Activated T-cell treated with anti-CD3 and anti-CD28 coated beads, Interleukin-2, amount 50 U/mL, for 72 hours (primary cell): Measurements from ENCODE around the gene NLRX1. TPM values are rescaled to one million over a fixed set of nuclear protein-coding genes. Genes with fewer than 3 reads are reported as not detected.
"Not testable (repeated sequence)": the region's sequence is repeated elsewhere in the genome, so short reads cannot be mapped to it uniquely, and the experiment has no call there.

ENCODE experiments used
- ATAC-seq, 2 donors: fragments of 150-1000 bp; cut with Tn5 transposase; replicated peaks in 1 of 2; 2 replicates each; pipeline ENCODE4 v1.10.0; 2021; ENCODE audit warnings: moderate library complexity in 2 of 2, mild to moderate bottlenecking in 1 of 2
- DNase-seq, 2 donors: peaks; one replicate each; pipeline ENCODE4 v3.0.0; 2021 to 2022; ENCODE audit warnings: mixed read lengths in 1 of 2
- H3K27ac Mint-ChIP-seq: one replicate; pipeline ENCODE4 v1.8.0; 2022; ENCODE audit warnings: mild to moderate bottlenecking, moderate library complexity, mixed read lengths
- H3K27me3 Mint-ChIP-seq: one replicate; pipeline ENCODE4 v1.8.0; 2022; ENCODE audit warnings: low read depth, mixed read lengths
- H3K36me3 Mint-ChIP-seq, 2 donors: one replicate each; pipeline ENCODE4 v1.8.0; 2022; ENCODE audit warnings: mixed read lengths in 2 of 2, mild to moderate bottlenecking in 1 of 2; ENCODE audit not compliant: insufficient read depth in 2 of 2
- H3K4me1 Mint-ChIP-seq: one replicate; pipeline ENCODE4 v1.8.0; 2022; ENCODE audit warnings: low read depth, mixed read lengths
- H3K4me3 Mint-ChIP-seq, 2 donors: one replicate each; pipeline ENCODE4 v1.8.0; 2022; ENCODE audit warnings: mild to moderate bottlenecking in 2 of 2, mixed read lengths in 2 of 2, moderate library complexity in 2 of 2
- H3K9me3 Mint-ChIP-seq, 2 donors: one replicate each; pipeline ENCODE4 v1.8.0; 2022; ENCODE audit warnings: mixed read lengths in 2 of 2
- total RNA-seq, 2 donors: library from RNA; stranded (reverse); gene quantifications; one replicate each; pipeline ENCODE4 v1.2.3, GENCODE V29; 2022

The NLRX1 gene
- total RNA-seq, 2 donors from 2014 or later: 19.3 to 26.7 TPM

- Mint-ChIP-seq H3K4me1 (peaks cover 51% of the 10 kb centered on the region), H3K4me3 (peak overlapping the region in 1 of 2 donors; percentile 56), H3K9me3 (no peaks in the 10 kb centered on the region), H3K27me3 (no peaks in the 10 kb centered on the region), H3K27ac (peak overlapping the region; percentile 19), H3K36me3 (peaks cover 5% of the 10 kb centered on the region in 2 donors)
- no peak for DNase-seq
- ATAC-seq: no peak
Observed at GRCh38 chr11:119209186-119209585, 40.7 kb downstream of the NLRX1 start.

DNA sequence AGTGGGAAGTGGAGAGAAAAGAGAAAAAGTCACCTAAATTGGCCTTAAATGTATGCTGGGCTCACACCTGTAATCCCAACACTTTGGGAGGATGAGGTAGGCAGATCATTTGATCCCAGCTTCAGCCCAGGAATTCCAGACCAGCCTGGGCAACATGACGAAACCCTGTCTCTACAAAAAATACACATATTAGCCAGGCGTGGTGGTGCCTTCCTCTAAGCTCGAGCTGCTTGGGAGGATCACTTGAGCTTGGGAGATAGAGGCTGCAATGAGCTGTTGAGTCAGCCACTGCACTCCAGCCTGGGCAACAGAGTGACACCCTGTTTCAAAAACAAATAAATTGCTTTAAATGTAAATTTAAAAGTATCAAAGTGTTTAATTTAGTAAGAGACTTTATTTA lies 41.5 kb downstream of the NLRX1 start:
- DNase-seq (no peak), ATAC-seq (no peak)
- peaks cover 52% of the 10 kb centered on the region for H3K4me1 Mint-ChIP-seq
- H3K9me3 Mint-ChIP-seq: no peaks in the 10 kb centered on the region
- H3K4me3 Mint-ChIP-seq: peak overlapping the region in 1 of 2 donors; percentile 16
- peaks cover 5% of the 10 kb centered on the region in 2 donors for H3K36me3 Mint-ChIP-seq
- H3K27me3 Mint-ChIP-seq: no peaks in the 10 kb centered on the region
- H3K27ac Mint-ChIP-seq: no peak overlapping the region

GRCh38 chr11:119218141-119218878 lies 49.8 kb downstream of the NLRX1 start:
- Mint-ChIP-seq H3K27me3 (no peaks in the 10 kb centered on the region), H3K4me1 (peaks cover 72% of the 10 kb centered on the region), H3K4me3 (peak overlapping the region in 1 of 2 donors; percentile 70), H3K36me3 (peaks cover 0 to 2% of the 10 kb centered on the region in 2 donors), H3K9me3 (no peaks in the 10 kb centered on the region), H3K27ac (peak overlapping the region; percentile 86)
- ATAC-seq (peak; percentile 100), DNase-seq (peak; percentile 36 to 37)

- H3K4me1 Mint-ChIP-seq: peaks cover 64% of the 10 kb centered on the region
- H3K27me3 Mint-ChIP-seq: no peaks in the 10 kb centered on the region
- H3K4me3 Mint-ChIP-seq: no peak overlapping the region
- ATAC-seq (no peak), DNase-seq (no peak)
- H3K27ac Mint-ChIP-seq: peak overlapping the region; percentile 20
- H3K9me3 Mint-ChIP-seq: no peaks in the 10 kb centered on the region
- H3K36me3 Mint-ChIP-seq: peaks cover 0 to 3% of the 10 kb centered on the region in 2 donors
Observed at GRCh38 chr11:119222308-119222707, 53.8 kb downstream of the NLRX1 start.

GRCh38 chr11:119222891-119223290 lies 54.4 kb downstream of the NLRX1 start:
- H3K4me3 Mint-ChIP-seq: no peak overlapping the region
- H3K4me1 Mint-ChIP-seq: peaks cover 62% of the 10 kb centered on the region
- no peak overlapping the region for H3K27ac Mint-ChIP-seq
- H3K27me3 Mint-ChIP-seq: no peaks in the 10 kb centered on the region
- no peak for DNase-seq
- no peaks in the 10 kb centered on the region for H3K9me3 Mint-ChIP-seq
- peaks cover 0 to 3% of the 10 kb centered on the region in 2 donors for H3K36me3 Mint-ChIP-seq
- no peak for ATAC-seq

DNA sequence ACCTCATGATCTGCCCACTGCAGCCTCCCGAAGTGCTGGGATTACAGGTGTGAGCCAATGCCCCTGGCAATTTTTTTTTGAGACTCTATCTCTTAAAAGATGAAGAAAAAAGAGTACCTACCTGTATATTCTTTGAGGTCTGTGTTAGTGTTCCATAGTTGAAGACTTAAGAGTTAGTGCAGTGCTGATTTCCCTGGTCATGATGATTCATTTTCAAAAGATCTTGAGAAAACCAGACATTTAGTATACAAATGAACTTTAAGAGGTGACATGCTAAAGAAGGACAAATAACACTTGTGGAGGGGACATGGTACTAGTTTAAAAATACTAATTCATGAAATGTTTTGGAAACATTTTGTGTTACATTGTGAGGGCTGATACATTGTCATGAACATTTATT lies 55.3 kb downstream of the NLRX1 start:
- no peaks in the 10 kb centered on the region for H3K9me3 Mint-ChIP-seq
- no peak for ATAC-seq
- peaks cover 0 to 4% of the 10 kb centered on the region in 2 donors for H3K36me3 Mint-ChIP-seq
- no peak overlapping the region for H3K27ac Mint-ChIP-seq
- no peaks in the 10 kb centered on the region for H3K27me3 Mint-ChIP-seq
- DNase-seq: no peak
- H3K4me1 Mint-ChIP-seq: peaks cover 62% of the 10 kb centered on the region
- no peak overlapping the region for H3K4me3 Mint-ChIP-seq

DNA sequence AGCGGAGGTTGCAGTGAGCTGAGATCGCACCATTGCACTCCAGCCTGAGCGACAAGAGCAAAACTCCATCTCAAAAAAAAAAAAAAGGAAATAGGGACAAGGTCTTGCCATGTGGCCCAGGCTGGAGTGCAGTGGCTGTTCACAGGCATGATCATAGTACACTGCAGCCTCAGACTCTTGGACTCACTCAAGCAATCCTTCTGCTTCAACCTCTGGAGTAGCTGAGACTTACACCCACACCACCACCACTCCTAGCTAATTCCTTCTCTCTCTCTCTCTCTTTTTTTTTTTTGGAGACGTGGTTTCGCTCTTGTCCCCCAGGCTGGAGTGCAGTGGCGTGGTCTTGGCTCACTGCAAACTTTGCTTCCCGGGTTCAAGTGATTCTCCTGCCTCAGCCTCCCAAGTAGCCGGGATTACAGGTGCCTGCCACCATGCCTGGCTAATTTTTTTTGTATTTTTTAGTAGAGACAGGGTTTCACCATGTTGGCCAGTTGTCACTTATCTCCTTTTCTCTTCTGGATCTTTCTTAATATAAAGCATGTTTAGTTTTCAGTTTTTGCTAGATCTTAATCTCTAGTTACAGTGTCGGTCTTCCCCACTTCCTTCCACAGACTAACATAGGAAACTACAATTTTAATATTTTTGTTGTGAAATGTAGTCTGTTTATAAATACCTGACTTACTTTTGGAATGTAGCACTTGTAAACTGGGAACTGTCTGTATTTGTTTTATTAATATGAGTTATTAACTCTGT lies 60.2 kb downstream of the NLRX1 start:
- not testable (repeated sequence) for H3K27me3 Mint-ChIP-seq, H3K9me3 Mint-ChIP-seq, DNase-seq, ATAC-seq, H3K36me3 Mint-ChIP-seq
- Mint-ChIP-seq H3K27ac (peak overlapping the region; percentile 90), H3K4me3 (peak overlapping the region in 1 of 2 donors; percentile 72), H3K4me1 (peaks cover 55% of the 10 kb centered on the region)

GRCh38 chr11:119229288-119229672 lies 60.8 kb downstream of the NLRX1 start:
- Mint-ChIP-seq H3K27ac (peak overlapping the region; percentile 90), H3K36me3 (peaks cover 3 to 9% of the 10 kb centered on the region in 2 donors), H3K4me1 (peaks cover 50% of the 10 kb centered on the region), H3K27me3 (no peaks in the 10 kb centered on the region), H3K4me3 (peak overlapping the region in 1 of 2 donors; percentile 72), H3K9me3 (no peaks in the 10 kb centered on the region)
- ATAC-seq: no peak
- DNase-seq: no peak

GRCh38 chr11:119229741-119230140 lies 61.2 kb downstream of the NLRX1 start:
- H3K27ac Mint-ChIP-seq: no peak overlapping the region
- ATAC-seq: no peak
- no peak overlapping the region for H3K4me3 Mint-ChIP-seq
- no peaks in the 10 kb centered on the region for H3K9me3 Mint-ChIP-seq
- DNase-seq: no peak
- peaks cover 3 to 10% of the 10 kb centered on the region in 2 donors for H3K36me3 Mint-ChIP-seq
- no peaks in the 10 kb centered on the region for H3K27me3 Mint-ChIP-seq
- peaks cover 45% of the 10 kb centered on the region for H3K4me1 Mint-ChIP-seq

Other genes starting within 250 kb of the NLRX1 start
- 10 to 100 TPM; 33.5 to 34.5 TPM for gene BCL9L, start 242.8 kb upstream of the NLRX1 start, total RNA-seq
- 1 to 10 TPM in 1 of 2 donors, under 1 TPM in 1; 0.53 to 1.2 TPM for gene UPK2, start 212.4 kb upstream of the NLRX1 start, total RNA-seq
- gene FOXR1, start 197.0 kb upstream of the NLRX1 start, total RNA-seq: not detected
- gene CENATAC, start 170.6 kb upstream of the NLRX1 start, total RNA-seq: 10 to 100 TPM; 40.1 to 44.5 TPM
- gene RPS25, start 150.4 kb upstream of the NLRX1 start, total RNA-seq: 1,000 to 10,000 TPM; 1,893 to 1,917 TPM
- 10 to 100 TPM; 59.3 to 70.0 TPM for gene TRAPPC4, start 150.0 kb upstream of the NLRX1 start, total RNA-seq
- 10 to 100 TPM; 35.8 to 41.4 TPM for gene SLC37A4, start 137.8 kb upstream of the NLRX1 start, total RNA-seq
- 100 to 1,000 TPM; 199 to 232 TPM for gene HYOU1, start 111.5 kb upstream of the NLRX1 start, total RNA-seq
- gene VPS11, start 100.9 kb upstream of the NLRX1 start, total RNA-seq: 10 to 100 TPM; 24.0 to 24.2 TPM
- 10 to 100 TPM; 31.6 to 42.5 TPM for gene HMBS, start 83.8 kb upstream of the NLRX1 start, total RNA-seq
- 10 to 100 TPM; 63.8 to 81.9 TPM for gene DPAGT1, start 66.9 kb upstream of the NLRX1 start, total RNA-seq
- gene C2CD2L, start 61.4 kb upstream of the NLRX1 start, total RNA-seq: 10 to 100 TPM; 21.0 to 21.1 TPM
- 10 to 100 TPM; 31.9 to 34.1 TPM for gene HINFP, start 47.1 kb upstream of the NLRX1 start, total RNA-seq
- under 1 TPM; 0.09 to 0.24 TPM for gene ABCG4, start 19.7 kb upstream of the NLRX1 start, total RNA-seq
- 1 to 10 TPM in 1 of 2 donors, under 1 TPM in 1; 0.76 to 1.1 TPM for gene NHERF4, start 16.8 kb downstream of the NLRX1 start, total RNA-seq
- 10 to 100 TPM; 45.4 to 52.7 TPM for gene CBL, start 37.6 kb downstream of the NLRX1 start, total RNA-seq
- gene MCAM, start 148.4 kb downstream of the NLRX1 start, total RNA-seq: 1 to 10 TPM; 4.7 to 5.2 TPM
- gene RNF26, start 165.8 kb downstream of the NLRX1 start, total RNA-seq: 10 to 100 TPM; 32.5 to 38.9 TPM
- gene C1QTNF5, start 172.2 kb downstream of the NLRX1 start, total RNA-seq: not detected
- gene MFRP, start 178.0 kb downstream of the NLRX1 start, total RNA-seq: not detected
- gene USP2, start 213.0 kb downstream of the NLRX1 start, total RNA-seq: 1 to 10 TPM in 1 of 2 donors, under 1 TPM in 1; 0.91 to 3.0 TPM